Measurements from ENCODE around the gene TRANK1.

TRANK1 gene

DNA sequence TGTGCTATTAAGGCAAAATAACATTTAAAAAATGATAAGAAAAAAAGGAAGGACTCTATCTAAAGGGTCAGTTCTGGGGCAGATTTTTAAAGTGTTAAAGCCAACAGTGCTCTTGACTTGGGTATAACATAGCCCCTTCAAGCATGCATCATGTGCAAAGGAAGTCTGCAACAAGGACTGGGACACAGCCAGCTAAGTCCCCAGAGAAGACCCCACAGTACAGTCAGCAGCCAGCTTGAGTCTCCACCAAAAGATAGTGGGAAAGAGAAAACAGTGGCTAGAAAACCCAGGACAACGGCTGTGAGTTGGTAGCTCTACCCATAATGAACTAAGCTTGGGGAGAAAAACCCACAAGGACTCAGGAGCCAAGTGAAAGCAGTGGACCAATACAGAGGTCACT, 94.1 kb downstream of the TRANK1 start:
- no peak for DNase-seq (ENCODE audit: low read depth in 2 of 2)

DNA sequence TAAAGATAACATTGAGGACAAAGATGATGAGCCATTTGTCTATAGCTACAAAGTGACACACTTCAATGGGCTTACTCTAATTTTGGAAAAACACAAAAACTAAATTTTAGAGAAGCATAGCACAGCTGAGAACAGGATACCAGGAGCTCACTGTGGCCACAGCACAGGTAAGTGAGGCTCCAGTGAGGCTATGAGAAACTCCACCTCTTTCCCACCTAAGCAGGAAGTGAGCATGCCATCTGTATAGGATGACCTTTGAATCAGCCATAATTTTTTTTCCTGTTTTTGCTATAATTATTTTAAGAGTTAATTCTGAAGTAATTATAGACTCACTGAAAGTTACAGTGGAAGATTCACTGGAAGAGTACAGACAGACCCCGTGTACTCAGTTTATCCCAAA, 98.4 kb downstream of the TRANK1 start:
- no peak for DNase-seq (ENCODE audit: low read depth in 2 of 2)

DNA sequence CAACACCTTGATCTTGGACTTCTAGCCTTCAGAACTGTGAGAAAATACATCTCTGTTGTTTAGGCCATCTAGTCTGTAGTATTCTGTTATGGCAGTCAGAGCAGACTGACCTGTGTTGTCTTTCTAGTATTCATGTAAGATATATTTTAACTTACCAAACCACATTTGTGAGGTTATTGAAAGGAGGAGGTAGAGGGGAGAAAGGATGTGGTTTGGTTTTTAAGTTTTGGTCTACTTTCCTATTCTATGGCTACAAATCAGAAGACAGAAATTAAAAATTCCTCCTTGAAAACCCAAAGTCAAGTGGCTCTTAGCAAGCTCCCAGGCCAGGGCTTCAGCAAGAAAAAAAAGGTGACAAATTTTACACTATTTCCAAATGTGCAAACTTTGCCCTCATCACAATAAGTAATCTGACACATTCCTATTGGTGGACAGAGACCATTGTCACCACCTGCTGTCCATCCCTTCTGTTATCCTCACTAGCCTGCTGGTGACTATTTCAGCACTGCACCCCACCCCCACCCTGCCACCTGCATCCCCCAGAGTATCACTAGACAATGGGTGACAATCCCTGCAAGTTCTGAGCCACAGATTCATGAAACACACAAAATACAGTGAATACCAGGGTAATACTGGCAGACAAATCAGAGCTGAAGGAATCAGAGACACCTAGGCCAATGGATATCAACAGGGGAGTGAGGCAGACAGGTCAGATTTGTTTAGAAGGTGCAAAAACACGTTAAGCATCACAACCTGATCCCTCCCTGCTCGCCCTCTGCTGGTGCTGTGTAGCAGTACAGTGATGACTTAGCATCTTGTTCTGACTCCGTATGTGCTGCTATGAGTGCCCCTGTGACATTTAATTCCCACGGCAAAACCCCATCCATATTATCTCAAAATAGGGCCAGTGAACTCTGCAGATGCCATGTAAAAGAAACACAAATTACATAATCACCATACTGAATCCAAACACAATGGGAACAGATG, 101.5 kb downstream of the TRANK1 start:
- peak; percentile 30 to 36 for DNase-seq (ENCODE audit: low read depth in 2 of 2)

DNA sequence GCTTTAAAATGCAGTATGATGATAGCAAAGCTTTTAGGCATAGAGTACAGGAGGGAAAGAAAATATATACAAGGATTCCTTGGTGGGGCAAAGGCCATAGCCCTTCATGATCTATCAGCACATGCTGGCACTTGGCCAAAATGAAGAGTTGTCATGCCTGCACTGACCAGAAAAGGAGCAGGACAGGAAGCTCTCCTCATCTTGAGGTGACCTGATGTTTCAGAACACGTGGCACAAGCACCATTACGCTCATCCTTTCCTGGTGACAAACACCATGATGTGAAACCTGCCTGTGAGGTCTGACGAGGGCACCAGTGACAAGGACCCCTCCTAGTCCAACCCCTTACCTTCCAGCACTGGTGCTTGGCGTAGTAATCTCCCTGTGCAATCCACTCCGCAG, 102.6 kb downstream of the TRANK1 start:
- peak in 1 of 2 donors; percentile 6 for DNase-seq (ENCODE audit: low read depth in 2 of 2)

DNA sequence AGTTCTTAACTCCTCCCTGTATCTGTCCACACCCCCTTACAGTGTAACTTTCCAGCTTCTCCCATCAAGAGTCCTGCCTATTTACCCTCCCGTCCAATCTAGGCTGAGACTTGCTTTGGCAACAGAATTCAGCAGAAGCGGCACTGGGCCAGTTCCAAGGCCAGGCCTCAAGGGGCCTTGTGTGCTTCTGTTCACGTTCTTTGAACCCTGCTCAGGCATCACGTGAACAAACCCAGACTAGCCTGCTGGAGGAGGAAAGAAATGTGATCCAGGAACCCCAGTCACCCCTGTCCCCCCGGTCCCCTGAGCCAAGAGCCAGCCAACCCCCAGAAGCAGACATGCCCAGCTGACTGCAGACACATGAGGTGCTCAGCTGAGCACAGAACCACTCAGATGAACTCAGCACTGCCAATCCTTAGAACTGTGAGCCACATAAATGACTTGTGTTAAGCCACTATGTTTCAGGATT, 104.4 kb downstream of the TRANK1 start:
- DNase-seq (ENCODE audit: low read depth in 2 of 2): no peak

DNA sequence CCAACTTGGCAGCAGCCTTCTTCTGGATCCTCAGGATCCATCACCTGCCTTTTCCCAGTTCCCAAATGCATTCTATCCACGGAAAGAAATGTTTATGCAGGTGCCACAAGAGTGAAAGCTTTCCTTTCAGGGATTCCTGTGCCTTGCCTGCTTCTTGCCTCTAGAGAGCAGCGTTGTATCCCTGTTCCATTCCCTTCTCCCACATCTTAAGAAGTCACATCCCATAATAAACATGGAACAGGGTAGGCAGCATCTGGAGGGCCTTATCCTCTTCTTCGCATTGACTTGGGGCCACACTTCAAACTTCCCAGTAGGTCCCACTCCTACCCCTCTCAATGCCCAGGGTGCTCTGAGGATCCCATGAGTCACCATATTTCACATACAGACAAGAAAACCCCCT, 107.8 kb downstream of the TRANK1 start:
- no peak for DNase-seq (ENCODE audit: low read depth in 2 of 2)

DNA sequence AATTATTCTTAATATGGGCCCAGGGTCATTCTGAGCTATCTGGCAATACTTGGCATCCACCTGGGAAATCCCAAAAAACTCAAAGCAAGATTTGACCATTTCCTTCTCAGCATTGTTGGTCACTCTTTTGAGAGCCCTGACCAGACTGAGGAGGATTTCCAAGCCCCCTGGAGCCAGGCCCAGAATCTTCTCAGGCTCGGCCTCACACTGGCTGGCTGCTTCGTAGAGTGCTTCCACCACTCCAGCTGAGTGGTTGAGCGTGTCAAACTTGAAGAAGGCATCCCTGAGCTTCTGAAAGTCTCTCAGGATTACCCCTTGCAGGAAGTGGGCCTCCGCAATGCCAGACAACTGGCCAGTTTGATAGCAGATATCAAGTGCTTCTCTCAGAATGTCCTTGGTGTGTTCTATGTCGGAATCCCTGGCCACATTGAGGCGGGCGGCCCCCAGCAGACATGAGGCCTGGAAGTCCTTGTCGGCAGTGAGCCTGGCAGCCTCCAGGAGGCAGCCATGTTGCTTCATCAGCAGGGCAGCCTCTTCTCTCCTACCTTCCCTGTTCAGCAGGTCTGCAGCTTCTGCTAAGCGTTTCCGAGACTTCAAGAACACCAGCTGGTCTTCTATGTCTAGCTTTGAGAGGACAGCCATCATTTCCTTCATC, 111.6 kb downstream of the TRANK1 start:
- no peak for DNase-seq (ENCODE audit: low read depth in 2 of 2)

DNA sequence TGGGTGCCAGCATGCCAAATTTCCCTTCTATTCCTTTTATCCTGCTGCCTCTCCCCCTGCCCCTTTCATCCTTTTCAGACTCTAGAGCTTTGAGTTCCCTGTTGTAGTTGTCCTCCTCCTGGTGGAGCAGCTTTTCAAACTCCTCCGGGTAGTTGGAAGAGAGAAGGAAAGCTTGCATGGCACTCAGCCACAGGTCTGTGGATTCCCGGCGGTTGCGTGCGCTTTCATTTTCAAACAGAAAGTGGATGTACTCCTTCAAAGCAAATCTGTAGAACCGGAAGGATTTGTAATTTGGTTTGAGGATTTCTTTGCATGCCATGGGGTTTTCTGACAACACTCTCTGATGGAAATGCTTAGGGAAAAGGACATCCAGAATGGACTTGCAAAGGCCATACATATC, 112.4 kb downstream of the TRANK1 start:
- DNase-seq (ENCODE audit: low read depth in 2 of 2): no peak

DNA sequence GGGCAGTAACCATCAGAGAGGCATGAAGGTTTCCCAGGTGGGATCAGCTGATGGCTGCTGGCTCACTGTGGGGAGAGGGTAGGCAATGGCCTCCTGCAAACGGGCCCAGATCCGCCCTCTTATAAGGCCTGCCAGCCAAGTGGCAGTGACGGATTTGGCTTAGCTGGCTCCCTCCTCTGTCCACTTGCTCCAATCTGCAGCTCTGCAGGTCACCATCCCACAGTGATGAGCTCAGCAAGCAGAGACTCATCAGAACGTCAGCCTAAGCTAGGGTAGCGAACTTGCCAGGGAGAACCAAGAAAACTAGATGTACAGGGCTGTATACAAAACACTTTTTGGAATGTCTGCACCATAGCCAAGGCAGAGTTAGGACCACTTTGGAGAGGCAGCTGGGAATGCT, 117.7 kb downstream of the TRANK1 start:
- no peak for DNase-seq (ENCODE audit: low read depth in 2 of 2)

DNA sequence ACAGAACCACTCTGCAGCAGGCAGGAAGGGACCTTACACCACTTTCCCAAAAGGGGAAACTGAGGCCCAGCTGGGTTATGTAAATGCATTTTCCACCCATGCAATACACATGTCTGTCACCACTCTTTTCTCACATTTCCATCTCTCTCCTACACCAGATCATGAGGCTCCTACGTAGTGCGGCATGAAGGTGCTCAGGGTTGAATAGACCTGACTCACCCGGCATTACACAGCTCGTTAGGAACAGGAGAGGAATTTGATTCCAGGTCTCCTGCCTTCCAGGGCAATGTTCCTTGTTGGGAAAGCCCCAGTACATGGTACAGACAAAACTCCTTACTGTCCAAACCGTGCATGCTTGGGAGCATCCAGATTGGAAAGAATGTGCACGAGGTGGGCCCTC, 118.6 kb downstream of the TRANK1 start:
- DNase-seq (ENCODE audit: low read depth in 2 of 2): no peak

DNA sequence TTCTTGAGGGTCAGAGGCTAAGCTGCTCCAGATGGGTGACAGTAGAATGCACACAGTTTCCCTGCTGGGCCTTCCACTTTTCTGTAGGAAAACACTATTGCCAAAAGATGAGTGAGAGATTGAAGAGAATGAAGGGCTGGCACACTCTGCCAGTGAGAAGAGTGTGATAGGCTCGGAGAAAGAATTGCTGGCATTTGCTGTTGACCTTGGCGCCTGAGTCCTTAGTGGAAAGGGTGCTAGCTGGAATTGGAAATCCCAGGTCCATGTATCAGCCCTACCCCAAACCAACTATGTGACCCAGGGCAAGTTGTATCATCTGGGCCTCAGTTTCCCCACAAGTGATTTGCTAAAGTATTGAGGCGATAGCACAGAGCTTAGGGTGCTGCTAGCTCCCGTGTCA, 120.4 kb downstream of the TRANK1 start:
- no peak for DNase-seq (ENCODE audit: low read depth in 2 of 2)

DNA sequence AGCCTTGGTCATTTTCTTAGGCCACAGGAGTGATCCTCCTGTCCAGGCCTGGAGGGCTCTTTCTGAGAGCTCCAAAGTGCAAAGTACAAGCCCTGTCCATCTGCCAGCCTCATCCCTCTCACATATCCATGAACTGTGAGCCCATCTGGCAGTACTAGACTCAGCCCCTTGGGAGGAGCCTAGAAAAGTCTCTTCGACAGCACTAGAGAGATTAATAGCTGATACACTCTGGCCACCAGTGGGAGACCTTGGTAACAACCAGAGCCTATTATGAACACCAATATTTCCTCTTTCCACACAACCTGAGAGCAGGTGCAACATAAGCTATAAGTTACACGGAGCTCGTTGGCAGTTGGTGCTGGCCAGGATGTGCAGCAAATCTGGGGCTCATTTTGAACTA, 121.0 kb downstream of the TRANK1 start:
- DNase-seq (ENCODE audit: low read depth in 2 of 2): no peak

DNA sequence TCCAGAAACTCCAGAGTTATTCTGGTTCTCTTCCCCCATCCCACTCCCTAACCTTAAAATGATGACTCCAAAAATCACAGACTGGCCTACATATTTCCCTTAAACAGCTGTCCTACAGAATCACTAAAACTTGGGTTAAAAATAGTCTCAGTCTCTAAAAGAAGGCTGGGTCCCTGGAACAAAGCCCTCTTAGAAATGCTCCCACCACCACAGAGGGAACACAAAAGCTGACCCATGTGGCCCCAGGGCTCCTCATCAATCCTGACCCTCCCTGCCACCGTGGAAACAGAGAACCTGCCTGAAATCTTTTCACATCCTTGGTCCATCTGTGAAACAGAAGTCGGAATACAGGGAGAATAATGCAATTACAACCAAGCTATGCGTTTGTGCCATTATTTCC, 124.8 kb downstream of the TRANK1 start:
- no peak for DNase-seq (ENCODE audit: low read depth in 2 of 2)

DNA sequence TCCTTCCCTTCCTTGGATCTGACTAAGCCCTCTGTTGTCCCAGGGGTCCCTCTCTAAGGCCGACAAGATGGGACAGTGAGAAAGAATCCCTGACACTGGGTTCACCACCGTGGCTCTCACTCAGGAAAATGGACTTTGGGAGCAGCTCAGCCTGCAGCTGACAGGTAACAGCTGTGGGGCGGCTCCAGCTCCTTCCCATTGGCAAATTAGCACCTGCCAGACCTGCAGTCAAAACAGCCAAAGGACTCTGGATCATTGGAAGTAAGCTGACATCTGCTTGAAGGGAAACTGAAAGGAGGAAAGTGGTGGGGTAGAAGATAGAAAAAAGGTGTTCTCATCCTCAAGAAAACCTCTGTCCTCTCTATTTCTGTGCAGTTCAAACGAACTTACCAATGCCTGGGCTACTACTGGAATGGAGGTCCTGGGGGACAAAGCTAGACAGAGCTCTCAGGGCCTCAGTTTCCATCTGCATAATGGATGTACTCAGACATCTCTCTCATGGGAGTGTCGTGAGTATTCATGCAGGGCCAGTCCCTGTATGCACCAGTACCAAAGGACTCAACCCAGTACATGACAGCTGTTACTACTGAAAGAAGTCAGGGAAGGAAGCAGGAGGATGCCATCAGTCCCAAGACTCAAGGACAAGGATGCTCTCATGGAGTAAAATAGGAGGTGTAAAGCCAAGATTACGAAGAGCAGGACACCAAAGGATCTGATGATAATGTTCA, 126.9 kb downstream of the TRANK1 start:
- DNase-seq (ENCODE audit: low read depth in 2 of 2): no peak

DNA sequence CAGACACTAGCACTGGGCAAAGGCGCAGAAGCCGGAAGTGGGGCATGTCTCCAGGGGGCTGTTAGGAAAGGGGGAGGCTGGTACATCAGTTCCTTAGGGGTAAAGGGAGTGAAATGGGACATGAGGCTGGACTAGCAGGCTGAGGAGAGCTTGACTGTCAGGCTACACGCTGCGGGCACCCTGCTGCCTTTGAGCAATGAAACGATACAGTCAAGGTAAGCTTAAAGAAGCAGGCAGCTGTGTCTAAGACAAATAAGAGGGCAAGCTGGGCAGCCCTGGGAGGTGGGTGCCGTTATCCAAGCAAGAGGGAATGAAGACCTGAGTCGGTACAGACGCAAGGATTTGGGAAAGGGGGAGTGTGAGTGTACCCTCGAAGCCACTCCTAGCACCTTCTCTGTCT, 129.5 kb downstream of the TRANK1 start:
- DNase-seq (ENCODE audit: low read depth in 2 of 2): no peak

DNA sequence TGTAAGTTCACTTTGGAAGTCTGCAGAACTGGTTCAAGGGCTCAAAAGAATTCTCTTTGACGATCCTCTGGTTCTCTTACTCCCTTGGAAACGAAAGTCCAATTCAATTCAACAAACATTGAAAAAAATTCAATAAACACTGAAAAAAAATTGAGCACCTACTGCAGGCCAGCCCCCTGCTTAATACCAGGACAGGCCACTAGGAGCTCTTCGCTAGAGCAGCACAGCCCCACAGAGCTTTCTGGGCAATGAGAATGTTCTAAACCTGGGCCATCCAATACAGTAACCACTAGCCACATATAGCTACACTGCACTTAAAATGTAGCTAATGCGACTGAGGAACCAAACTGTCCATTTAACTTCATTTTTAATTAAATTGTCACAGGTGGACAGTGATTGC, 130.1 kb downstream of the TRANK1 start:
- DNase-seq (ENCODE audit: low read depth in 2 of 2): no peak

DNA sequence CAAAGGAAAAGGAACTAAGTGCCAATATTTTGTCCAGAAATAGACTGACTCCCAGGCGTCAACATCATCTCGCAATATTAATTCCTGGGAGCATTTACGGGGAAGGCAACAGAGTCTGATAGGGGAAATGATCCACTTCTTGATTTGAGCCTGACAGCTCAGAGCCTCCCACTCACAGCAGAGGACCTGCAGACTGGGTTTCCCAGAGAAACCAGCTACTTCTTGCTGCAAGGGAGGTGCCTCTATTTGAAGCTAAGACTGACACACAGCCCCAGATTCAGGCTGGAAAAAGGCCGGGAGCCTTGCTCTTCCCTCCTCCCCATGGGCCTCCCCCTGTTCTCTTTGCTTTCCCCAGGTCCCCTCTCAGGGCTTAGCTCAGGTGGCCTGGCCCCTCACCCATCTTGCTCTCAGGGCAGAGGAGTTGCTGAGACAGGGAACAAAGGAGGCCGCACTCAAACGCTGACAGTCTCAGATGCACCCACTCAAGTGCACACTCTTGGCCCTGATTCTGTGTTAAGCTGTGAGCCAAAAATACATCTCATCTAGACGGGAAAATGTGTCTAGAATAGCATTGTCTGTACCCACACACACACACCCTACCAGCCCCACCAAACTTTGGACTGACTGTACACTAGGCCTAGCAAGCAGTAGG, 130.7 kb downstream of the TRANK1 start:
- DNase-seq (ENCODE audit: low read depth in 2 of 2): no peak

DNA sequence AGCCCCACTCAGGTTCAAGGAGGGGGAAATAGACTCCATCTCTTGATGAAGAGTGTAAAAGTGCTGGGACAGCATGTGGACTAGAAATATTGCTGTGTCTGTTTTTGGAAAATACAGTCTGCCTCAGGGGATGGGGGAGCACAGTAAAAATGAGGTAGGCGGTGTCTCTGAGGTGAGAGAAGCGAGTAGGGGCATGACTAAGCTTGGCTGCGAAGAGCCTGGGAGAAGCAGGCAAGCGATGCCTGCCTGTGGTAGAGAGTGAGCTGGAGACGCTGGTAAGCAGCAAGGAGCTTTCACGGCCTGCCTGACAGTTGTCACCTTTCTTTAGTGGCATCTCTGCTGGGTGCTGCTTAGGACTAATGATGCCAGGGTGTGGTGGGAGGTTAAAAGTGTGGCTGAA, 131.5 kb downstream of the TRANK1 start:
- no peak for DNase-seq (ENCODE audit: low read depth in 2 of 2)

DNA sequence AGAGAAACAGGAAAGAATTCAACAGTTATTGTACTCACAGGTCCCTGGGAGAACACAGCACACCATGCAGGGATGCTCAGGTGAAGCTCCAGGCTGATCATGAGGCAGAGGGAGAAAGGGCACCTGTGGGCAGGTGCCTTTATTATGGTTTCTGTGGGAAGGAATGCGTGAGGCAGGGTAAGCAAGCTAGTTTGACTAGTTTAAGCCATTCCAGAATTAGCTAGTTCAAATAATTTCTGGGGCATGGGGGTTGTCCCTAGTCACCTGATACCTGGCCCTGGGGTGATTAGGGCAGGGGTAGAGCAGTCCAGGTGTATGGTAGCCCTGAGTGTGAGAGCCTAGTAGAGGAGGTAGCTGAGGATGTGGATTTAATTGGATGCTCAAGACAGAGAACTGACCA, 132.6 kb downstream of the TRANK1 start:
- DNase-seq (ENCODE audit: low read depth in 2 of 2): no peak

DNA sequence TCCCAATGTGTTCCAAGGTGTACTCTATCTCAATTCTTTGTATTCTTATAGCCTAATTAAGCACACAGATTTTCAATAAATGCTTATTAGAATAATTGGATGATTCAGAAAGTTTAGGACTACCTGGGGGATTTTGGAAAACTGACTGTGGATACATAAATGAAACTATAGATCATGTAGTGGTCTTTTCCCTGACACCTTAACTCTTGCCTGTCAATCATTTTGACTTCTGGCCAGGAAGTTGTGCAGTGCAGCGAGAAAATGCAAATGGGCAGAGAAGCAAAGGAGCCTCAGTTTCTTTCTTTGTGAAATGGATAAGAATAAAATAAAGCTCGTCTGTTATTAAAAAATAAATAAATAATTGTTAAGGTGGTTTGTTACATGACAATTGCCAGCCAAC, 133.1 kb downstream of the TRANK1 start:
- DNase-seq (ENCODE audit: low read depth in 2 of 2): no peak

DNA sequence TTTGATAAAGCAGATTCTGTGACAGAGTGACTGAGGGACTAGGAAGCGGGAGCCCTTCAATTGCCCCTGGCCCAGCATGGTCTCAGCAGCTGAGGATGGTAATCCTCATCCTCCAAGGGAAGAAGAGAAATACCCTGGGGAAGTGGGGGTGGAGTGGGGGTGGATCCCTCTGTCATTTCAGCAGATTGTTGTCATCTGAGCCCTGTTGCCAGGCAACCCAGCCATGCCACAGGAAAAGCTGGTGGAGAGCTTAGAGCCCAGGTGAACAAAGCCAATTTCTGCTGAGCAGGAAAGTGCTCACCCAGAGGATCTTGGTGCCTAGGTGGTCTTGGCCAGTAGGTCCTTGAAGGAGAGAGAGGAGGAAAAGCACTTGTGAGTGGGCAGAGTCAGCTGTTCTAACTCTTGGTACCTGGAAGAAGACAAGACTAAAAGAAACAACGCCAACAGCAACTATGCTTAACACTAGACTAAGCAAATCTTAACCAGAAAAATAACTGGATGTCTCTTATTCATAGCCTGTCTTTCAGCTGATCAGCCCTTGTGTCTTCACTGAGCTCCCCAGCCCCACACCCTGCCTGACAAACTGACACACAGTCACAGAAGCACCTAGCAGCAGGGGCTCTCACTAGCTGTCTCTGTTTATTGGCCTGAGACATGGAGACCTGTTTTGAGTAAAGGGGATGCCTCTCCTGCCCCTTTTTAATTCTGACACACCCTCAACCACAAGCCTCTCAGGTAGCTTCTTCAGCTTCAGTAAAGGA, 140.4 kb downstream of the TRANK1 start:
- no peak for DNase-seq (ENCODE audit: low read depth in 2 of 2)
